GM04503 (cell line): ENCODE data around the gene PCDHA9.
"Not testable (repeated sequence)": the region's sequence is repeated elsewhere in the genome, so short reads cannot be mapped to it uniquely, and the experiment has no call there.

Source experiments
- DNase-seq: peaks from one replicate; pipeline ENCODE4 v3.0.0-alpha.2; 2012; ENCODE audit warnings: low read depth

The PCDHA9 gene

DNA sequence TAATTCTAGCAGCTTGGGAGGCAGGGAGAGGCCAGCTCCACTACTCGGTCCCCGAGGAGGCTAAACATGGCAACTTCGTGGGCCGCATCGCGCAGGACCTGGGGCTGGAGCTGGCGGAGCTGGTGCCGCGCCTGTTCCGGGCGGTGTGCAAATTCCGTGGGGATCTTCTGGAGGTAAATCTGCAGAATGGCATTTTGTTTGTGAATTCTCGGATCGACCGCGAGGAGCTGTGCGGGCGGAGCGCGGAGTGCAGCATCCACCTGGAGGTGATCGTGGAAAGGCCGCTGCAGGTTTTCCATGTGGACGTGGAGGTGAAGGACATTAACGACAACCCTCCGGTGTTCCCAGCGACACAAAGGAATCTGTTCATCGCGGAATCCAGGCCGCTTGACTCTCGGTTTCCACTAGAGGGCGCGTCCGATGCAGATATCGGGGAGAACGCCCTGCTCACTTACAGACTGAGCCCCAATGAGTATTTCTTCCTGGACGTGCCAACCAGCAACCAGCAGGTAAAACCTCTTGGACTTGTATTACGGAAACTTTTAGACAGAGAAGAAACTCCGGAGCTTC is 13.7 kb upstream of the PCDHA9 start:
- not testable (repeated sequence) for DNase-seq

- no peak for DNase-seq
Measured at GRCh38 chr5:140835622-140836510, 12.3 kb upstream of the PCDHA9 start.

- DNase-seq, result no peak
Measured at GRCh38 chr5:140840978-140841962, 6.9 kb upstream of the PCDHA9 start, which contains the start of gene PCDHA8. TSS of gene PCDHA8 (plus strand) at chr5:140841187. CDS start at chr5:140841322, 135 bp downstream.

DNA sequence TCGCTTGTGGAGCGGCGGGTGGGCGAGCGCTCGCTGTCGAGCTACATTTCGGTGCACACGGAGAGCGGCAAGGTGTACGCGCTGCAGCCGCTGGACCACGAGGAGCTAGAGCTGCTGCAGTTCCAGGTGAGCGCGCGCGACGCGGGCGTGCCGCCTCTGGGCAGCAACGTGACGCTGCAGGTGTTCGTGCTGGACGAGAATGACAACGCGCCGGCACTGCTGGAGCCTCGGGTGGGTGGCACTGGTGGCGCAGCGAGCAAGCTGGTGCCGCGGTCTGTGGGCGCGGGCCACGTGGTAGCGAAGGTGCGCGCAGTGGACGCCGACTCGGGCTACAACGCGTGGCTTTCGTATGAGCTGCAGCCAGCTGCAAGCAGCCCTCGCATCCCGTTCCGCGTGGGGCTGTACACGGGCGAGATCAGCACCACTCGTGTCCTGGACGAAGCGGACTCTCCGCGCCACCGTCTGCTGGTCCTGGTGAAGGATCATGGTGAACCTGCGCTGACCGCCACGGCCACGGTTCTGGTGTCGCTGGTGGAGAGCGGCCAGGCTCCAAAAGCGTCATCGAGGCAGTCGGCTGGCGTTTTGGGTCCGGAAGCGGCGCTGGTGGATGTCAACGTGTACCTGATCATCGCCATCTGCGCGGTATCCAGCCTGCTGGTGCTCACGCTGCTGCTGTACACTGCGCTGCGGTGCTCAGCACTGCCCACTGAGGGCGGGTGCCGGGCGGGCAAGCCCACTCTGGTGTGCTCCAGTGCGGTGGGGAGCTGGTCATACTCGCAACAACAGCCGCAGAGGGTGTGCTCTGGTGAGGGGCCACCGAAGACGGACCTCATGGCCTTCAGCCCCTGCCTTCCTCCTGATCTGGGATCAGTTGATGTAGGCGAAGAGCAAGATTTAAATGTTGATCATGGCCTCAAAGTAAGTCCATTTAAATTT is 5.1 kb upstream of the PCDHA9 start:
- no peak for DNase-seq

DNA sequence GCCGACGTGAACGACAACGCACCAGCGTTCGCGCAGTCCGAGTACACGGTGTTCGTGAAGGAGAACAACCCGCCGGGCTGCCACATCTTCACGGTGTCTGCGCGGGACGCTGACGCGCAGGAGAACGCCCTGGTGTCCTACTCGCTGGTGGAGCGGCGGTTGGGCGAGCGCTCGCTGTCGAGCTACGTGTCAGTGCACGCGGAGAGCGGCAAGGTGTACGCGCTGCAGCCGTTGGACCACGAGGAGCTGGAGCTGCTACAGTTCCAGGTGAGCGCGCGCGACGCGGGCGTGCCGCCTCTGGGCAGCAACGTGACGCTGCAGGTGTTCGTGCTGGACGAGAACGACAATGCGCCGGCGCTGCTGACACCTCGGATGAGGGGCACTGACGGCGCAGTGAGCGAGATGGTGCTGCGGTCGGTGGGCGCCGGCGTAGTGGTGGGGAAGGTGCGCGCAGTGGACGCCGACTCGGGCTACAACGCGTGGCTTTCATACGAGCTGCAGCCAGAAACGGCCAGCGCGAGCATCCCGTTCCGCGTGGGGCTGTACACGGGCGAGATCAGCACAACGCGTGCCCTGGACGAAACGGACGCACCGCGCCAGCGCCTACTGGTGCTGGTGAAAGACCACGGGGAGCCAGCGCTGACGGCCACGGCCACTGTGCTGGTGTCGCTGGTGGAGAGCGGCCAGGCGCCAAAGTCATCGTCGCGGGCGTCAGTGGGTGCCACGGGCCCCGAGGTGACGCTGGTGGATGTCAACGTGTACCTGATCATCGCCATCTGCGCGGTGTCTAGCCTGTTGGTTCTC is 1.9 kb downstream of the PCDHA9 start:
- DNase-seq, result not testable (repeated sequence)

GRCh38 chr5:140855772-140856674 is 7.8 kb downstream of the PCDHA9 start, which contains the start of gene PCDHA10:
TSS of gene PCDHA10 (plus strand) at chr5:140855897. CDS start at chr5:140856049, 152 bp downstream.
- DNase-seq, result no peak

- no peak for DNase-seq
Measured at GRCh38 chr5:140857177-140857986, 9.2 kb downstream of the PCDHA9 start.

GRCh38 chr5:140857987-140858240 is 9.7 kb downstream of the PCDHA9 start:
- DNase-seq, result no peak

- no peak for DNase-seq
Measured at GRCh38 chr5:140862441-140863295, 14.5 kb downstream of the PCDHA9 start.

- DNase-seq, result no peak
Measured at GRCh38 chr5:140868721-140869554, 20.8 kb downstream of the PCDHA9 start, which contains the start of gene PCDHA11. TSS of gene PCDHA11 (plus strand) at chr5:140868957. CDS start at chr5:140869104, 147 bp downstream.

DNA sequence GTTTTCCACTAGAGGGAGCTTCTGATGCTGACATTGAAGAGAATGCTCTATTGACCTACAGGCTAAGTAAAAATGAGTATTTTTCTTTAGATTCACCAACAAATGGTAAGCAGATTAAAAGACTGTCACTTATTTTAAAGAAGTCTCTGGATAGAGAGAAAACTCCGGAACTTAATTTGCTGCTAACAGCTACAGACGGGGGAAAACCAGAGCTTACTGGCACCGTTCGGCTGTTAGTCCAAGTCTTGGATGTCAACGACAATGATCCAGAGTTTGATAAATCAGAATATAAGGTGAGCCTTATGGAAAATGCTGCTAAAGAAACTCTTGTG is 21.3 kb downstream of the PCDHA9 start:
- DNase-seq, result no peak

- DNase-seq, result no peak
Measured at GRCh38 chr5:140870221-140871201, 22.3 kb downstream of the PCDHA9 start.

GRCh38 chr5:140875085-140876065 is 27.2 kb downstream of the PCDHA9 start, which contains the start of gene PCDHA12:
TSS of gene PCDHA12 (plus strand) at chr5:140875308. CDS start at chr5:140875473, 165 bp downstream.
- DNase-seq, result no peak
